ENCODE data around the gene PITX3.

The PITX3 gene

GRCh38 chr10:102200751-102201640 lies 40.3 kb downstream of the PITX3 start:
- DNase-seq (ENCODE audit: low read depth in 1 of 2, low spot score in 1 of 2), result peak in 1 of 2 experiments; percentile 16
- no peak for TF ChIP-seq POLR2AphosphoS5 (IDR thresholded peaks at IDR 0.05; ENCODE audit: low read depth)
- no peak for TF ChIP-seq REST (IDR thresholded peaks at IDR 0.05; ENCODE audit: insufficient replicate concordance, low read depth)
- TF ChIP-seq GABPA (IDR thresholded peaks at IDR 0.05; ENCODE audit: low read depth), result no peak
- no peak for TF ChIP-seq SPI1 (IDR thresholded peaks at IDR 0.05; ENCODE audit: borderline replicate concordance, low read depth)
- TF ChIP-seq CTCF (IDR thresholded peaks at IDR 0.05; ENCODE audit: insufficient read depth, low read length), result no peak
- Histone ChIP-seq H3K4me3 (replicated peaks; ENCODE audit: insufficient read depth, low read length) (no peak overlapping the region), H3K27me3 (ENCODE audit: insufficient read depth, poor library complexity, severe bottlenecking) (no peaks in the 10 kb centered on the region), H3K27ac (replicated peaks) (no peak overlapping the region)

GRCh38 chr10:102198027-102198426 lies 43.3 kb downstream of the PITX3 start:
- Histone ChIP-seq H3K4me3 (replicated peaks; ENCODE audit: insufficient read depth, low read length) (no peak overlapping the region), H3K27me3 (ENCODE audit: insufficient read depth, poor library complexity, severe bottlenecking) (no peaks in the 10 kb centered on the region), H3K27ac (replicated peaks) (no peak overlapping the region)
- no peak for DNase-seq (ENCODE audit: low read depth in 1 of 2, low spot score in 1 of 2)
- no peak for TF ChIP-seq POLR2AphosphoS5 (IDR thresholded peaks at IDR 0.05; ENCODE audit: low read depth)
- no peak for TF ChIP-seq REST (IDR thresholded peaks at IDR 0.05; ENCODE audit: insufficient replicate concordance, low read depth)
- no peak for TF ChIP-seq SPI1 (IDR thresholded peaks at IDR 0.05; ENCODE audit: borderline replicate concordance, low read depth)
- TF ChIP-seq CTCF (IDR thresholded peaks at IDR 0.05; ENCODE audit: insufficient read depth, low read length), result no peak
- no peak for TF ChIP-seq GABPA (IDR thresholded peaks at IDR 0.05; ENCODE audit: low read depth)

- no peaks in the 10 kb centered on the region for H3K27me3 ChIP-seq (ENCODE audit: insufficient read depth, poor library complexity, severe bottlenecking)
- no peak overlapping the region for H3K4me3 ChIP-seq (replicated peaks; ENCODE audit: insufficient read depth, low read length)
- TF ChIP-seq REST (IDR thresholded peaks at IDR 0.05; ENCODE audit: insufficient replicate concordance, low read depth) (no peak), SPI1 (IDR thresholded peaks at IDR 0.05; ENCODE audit: borderline replicate concordance, low read depth) (no peak), POLR2AphosphoS5 (IDR thresholded peaks at IDR 0.05; ENCODE audit: low read depth) (no peak), CTCF (IDR thresholded peaks at IDR 0.05; ENCODE audit: insufficient read depth, low read length) (no peak), GABPA (IDR thresholded peaks at IDR 0.05; ENCODE audit: low read depth) (no peak)
- no peak overlapping the region for H3K27ac ChIP-seq (replicated peaks)
- DNase-seq (ENCODE audit: low read depth in 1 of 2, low spot score in 1 of 2), result no peak
Observed at GRCh38 chr10:102196893-102197292, 44.4 kb downstream of the PITX3 start.
